Loucy (cell line): Measurements from ENCODE around the gene TAAR2.

Source experiments
- EZH2phosphoT487 ChIP-seq: fragments of 200-600 bp; IDR thresholded peaks from 2 replicates; pipeline ENCODE4 v1.6.1; 2018; ENCODE audit warnings: antibody characterized with exemption, mild to moderate bottlenecking, moderate library complexity, borderline replicate concordance
- TF ChIP-seq, protein P1 (sequence below): fragments of 200-600 bp; sonication (generic); conservative IDR thresholded peaks from 2 replicates; pipeline ENCODE4 v1.5.1; 2014; ENCODE audit warnings: mild to moderate bottlenecking, antibody characterized with exemption, low read length

DNA sequence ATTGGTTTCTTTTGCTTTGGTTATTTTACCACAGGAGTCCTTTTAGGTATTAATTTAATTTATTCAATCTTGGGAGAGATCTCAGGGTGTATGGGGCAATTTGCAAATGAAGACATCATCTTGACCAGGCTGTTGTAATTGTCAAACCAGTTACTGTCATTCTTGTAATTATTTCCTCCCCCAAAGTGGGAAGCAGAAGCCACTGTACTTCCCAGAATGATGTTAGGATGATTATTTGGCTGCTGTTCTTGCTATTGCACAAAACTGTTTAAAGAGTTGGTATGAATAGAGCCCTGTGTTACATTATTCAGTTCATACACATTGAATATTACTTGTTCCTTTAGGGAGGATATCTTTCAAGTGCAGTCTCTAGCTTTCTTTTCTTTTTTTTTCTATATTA is 52.3 kb downstream of the TAAR2 start:
- TF ChIP-seq, protein P1, sequence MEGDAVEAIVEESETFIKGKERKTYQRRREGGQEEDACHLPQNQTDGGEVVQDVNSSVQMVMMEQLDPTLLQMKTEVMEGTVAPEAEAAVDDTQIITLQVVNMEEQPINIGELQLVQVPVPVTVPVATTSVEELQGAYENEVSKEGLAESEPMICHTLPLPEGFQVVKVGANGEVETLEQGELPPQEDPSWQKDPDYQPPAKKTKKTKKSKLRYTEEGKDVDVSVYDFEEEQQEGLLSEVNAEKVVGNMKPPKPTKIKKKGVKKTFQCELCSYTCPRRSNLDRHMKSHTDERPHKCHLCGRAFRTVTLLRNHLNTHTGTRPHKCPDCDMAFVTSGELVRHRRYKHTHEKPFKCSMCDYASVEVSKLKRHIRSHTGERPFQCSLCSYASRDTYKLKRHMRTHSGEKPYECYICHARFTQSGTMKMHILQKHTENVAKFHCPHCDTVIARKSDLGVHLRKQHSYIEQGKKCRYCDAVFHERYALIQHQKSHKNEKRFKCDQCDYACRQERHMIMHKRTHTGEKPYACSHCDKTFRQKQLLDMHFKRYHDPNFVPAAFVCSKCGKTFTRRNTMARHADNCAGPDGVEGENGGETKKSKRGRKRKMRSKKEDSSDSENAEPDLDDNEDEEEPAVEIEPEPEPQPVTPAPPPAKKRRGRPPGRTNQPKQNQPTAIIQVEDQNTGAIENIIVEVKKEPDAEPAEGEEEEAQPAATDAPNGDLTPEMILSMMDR, result no peak
- TF ChIP-seq EZH2phosphoT487, result no peak
